ENCODE results near the gene PUSL1.

The PUSL1 gene

DNA sequence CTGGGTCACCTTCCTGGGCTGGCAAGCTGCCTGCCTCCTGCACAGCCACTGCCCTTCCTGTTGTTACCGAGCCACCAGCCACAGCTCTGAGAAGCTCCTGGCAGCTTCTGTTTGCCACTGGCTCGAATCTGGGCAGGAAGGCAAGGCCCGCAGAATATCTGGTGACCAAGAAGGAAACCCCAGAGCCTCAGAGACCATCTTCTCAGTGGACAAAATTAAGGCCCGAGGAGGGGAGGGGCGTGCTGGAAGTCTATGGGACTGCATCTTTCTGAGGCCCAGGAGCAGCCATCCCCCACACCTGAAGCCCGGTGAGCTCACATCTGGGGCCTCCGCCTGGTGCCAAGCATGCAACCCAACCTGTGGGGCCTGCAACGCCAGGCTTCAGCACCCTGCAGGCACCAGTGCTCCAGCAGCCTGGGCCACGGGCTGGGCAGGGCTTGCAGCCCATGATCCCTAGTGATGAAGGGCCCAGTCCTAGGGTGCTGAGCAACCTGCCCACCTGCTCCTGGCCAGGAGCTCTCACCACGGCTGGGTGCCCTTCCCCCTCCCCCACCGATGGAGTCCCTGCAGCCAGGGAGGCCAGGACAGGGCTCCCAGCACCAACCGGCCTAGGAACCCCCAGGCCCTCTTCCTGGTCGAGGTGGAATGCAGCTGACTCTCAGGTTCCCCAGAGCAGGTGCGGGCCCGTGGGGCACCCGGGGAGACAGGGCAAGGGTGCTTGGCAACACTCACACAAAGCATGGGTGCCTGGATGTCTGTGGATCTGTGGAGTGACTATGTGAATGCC lies 17.1 kb downstream of the PUSL1 start:
- no peak for DNase-seq

- DNase-seq: no peak
These were observed 17.7 kb downstream of the PUSL1 start for GRCh38 chr1:1326075-1326605.

GRCh38 chr1:1327291-1327690 lies 18.9 kb downstream of the PUSL1 start:
- DNase-seq: no peak

DNA sequence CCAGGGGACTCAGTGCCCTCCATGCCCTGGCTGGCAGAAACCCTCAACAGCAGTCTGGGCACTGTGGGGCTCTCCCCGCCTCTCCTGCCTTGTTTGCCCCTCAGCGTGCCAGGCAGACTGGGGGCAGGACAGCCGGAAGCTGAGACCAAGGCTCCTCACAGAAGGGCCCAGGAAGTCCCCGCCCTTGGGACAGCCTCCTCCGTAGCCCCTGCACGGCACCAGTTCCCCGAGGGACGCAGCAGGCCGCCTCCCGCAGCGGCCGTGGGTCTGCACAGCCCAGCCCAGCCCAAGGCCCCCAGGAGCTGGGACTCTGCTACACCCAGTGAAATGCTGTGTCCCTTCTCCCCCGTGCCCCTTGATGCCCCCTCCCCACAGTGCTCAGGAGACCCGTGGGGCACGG lies 19.9 kb downstream of the PUSL1 start:
- DNase-seq: no peak

GRCh38 chr1:1329304-1330210 lies 21.2 kb downstream of the PUSL1 start:
- no peak for DNase-seq

- DNase-seq: no peak
These were observed 22.1 kb downstream of the PUSL1 start for GRCh38 chr1:1330366-1331067.

DNA sequence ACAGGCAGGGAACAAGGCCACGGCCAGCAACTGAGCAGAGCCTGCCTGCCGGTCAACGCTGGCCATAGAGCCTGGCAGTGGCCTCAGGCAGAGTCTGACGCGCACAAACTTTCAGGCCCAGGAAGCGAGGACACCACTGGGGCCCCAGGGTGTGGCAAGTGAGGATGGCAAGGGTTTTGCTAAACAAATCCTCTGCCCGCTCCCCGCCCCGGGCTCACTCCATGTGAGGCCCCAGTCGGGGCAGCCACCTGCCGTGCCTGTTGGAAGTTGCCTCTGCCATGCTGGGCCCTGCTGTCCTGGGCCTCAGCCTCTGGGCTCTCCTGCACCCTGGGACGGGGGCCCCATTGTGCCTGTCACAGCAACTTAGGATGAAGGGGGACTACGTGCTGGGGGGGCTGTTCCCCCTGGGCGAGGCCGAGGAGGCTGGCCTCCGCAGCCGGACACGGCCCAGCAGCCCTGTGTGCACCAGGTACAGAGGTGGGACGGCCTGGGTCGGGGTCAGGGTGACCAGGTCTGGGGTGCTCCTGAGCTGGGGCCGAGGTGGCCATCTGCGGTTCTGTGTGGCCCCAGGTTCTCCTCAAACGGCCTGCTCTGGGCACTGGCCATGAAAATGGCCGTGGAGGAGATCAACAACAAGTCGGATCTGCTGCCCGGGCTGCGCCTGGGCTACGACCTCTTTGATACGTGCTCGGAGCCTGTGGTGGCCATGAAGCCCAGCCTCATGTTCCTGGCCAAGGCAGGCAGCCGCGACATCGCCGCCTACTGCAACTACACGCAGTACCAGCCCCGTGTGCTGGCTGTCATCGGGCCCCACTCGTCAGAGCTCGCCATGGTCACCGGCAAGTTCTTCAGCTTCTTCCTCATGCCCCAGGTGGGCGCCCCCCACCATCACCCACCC lies 22.9 kb downstream of the PUSL1 start, which contains the start of gene TAS1R3:
TAS1R3 (plus strand) TSS at position 213 of the 898 bp plus-strand sequence; CDS start at position 279, 66 bp downstream.
- no peak for DNase-seq

- no peak for DNase-seq
These were observed 23.8 kb downstream of the PUSL1 start for GRCh38 chr1:1332031-1332755.

DNA sequence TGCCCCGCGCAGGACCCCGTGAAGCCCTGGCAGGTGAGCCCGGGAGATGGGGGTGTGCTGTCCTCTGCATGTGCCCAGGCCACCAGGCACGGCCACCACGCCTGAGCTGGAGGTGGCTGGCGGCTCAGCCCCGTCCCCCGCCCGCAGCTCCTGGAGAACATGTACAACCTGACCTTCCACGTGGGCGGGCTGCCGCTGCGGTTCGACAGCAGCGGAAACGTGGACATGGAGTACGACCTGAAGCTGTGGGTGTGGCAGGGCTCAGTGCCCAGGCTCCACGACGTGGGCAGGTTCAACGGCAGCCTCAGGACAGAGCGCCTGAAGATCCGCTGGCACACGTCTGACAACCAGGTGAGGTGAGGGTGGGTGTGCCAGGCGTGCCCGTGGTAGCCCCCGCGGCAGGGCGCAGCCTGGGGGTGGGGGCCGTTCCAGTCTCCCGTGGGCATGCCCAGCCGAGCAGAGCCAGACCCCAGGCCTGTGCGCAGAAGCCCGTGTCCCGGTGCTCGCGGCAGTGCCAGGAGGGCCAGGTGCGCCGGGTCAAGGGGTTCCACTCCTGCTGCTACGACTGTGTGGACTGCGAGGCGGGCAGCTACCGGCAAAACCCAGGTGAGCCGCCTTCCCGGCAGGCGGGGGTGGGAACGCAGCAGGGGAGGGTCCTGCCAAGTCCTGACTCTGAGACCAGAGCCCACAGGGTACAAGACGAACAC lies 24.5 kb downstream of the PUSL1 start:
- no peak for DNase-seq

DNA sequence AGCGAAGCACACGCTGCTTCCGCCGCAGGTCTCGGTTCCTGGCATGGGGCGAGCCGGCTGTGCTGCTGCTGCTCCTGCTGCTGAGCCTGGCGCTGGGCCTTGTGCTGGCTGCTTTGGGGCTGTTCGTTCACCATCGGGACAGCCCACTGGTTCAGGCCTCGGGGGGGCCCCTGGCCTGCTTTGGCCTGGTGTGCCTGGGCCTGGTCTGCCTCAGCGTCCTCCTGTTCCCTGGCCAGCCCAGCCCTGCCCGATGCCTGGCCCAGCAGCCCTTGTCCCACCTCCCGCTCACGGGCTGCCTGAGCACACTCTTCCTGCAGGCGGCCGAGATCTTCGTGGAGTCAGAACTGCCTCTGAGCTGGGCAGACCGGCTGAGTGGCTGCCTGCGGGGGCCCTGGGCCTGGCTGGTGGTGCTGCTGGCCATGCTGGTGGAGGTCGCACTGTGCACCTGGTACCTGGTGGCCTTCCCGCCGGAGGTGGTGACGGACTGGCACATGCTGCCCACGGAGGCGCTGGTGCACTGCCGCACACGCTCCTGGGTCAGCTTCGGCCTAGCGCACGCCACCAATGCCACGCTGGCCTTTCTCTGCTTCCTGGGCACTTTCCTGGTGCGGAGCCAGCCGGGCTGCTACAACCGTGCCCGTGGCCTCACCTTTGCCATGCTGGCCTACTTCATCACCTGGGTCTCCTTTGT lies 25.3 kb downstream of the PUSL1 start:
- DNase-seq: no peak

DNA sequence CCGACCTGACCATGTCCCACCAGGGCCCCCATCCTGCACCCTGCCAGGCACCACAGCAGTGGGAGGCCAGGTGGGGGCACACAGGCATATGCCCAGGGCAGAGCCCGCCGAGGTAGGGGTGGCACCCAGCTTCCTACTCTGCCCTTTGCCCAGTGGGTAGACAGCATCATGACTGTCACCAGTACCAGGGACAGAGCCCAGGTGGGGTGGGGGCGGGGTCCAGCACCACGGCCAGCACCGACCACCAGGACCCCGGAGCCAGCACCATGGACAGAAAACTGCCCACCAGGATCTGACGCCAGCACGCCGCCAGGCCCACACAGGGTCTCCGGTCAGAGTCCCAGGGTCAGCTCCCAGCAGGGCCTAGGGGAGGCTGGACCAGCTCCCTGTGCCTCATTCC lies 26.4 kb downstream of the PUSL1 start:
- DNase-seq: no peak

GRCh38 chr1:1335283-1335682 lies 26.9 kb downstream of the PUSL1 start:
- no peak for DNase-seq

DNA sequence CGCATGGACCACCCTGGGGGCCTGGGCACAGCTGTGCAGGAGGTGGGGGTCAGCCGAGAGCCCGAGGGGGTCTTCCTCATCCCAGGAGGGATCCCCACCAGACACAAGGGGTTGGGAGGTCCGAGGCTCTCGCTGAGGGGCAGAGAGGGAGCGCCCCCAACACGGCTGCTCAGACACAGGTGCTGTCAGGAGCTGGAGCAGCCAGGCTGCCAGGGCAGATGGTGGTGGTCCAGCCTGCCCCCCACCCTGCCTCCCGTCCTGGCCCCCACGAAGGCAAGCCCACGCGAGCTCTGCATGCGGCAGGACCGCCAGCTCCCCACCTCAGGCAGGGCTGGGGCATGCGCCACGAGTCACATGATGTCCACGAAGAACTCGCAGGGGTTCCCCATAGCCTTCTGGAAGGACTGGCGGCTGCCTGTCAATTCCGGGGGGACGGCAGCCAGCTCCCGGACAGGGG lies 27.4 kb downstream of the PUSL1 start:
- no peak for DNase-seq

DNA sequence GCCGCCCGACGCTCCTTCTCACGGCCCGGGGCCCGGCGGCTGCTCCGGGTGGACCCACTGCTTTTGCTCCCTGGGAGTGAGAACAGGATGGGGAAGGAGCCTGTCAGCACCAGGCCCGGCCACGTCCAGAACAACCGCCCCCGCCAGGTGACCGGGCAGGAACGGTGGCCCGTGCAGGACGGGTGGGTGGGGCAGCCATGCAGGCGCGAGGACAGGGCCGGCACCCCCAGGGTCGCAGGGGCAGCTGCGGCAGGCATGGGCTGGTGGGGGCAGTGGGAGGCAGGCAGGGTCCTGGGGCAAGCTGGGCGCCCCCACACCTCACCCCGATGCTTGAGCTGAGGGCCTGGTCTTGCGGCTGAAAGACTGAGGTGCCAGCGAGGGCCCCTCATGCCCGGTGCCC lies 28.0 kb downstream of the PUSL1 start:
- DNase-seq: no peak

GRCh38 chr1:1336931-1337792 lies 28.8 kb downstream of the PUSL1 start:
- no peak for DNase-seq

DNA sequence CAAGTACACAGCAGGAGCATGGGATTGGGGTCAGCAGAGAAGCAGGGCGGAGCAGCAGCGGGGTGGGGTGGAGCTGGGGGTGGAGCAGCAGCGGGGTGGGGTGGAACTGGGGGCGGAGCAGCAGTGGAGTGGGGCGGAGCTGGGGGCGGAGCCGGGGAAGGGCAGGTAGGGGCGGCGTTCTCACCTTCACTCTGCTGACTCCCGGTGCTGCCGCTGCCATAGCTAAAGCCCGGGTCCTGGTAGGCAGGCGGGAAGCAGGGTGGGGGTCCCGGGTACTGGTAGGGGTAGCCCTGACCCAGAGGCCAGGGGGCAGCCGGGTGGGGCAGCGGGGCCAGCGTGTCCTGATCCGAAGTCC lies 29.4 kb downstream of the PUSL1 start:
- peak; percentile 49 for DNase-seq

DNA sequence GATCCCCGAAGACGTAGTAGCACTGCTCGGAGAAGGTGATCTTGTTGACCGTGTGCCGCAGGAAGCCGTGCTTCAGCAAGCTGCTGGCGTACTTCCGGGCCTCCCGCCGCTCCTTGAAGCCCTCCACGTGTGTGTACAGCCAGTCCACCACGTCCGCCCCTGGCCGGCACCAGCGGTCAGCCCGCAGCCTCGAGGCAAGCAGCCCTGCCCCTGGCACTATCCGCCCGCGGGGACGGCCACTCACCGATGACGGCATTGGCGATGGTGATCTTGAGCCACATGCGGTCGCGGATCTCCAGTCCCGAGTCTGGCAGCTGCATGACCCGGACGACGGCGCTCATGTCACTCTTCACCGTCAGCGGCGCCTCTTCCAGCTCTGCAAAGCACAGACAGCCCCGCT lies 29.9 kb downstream of the PUSL1 start:
- DNase-seq: no peak

DNA sequence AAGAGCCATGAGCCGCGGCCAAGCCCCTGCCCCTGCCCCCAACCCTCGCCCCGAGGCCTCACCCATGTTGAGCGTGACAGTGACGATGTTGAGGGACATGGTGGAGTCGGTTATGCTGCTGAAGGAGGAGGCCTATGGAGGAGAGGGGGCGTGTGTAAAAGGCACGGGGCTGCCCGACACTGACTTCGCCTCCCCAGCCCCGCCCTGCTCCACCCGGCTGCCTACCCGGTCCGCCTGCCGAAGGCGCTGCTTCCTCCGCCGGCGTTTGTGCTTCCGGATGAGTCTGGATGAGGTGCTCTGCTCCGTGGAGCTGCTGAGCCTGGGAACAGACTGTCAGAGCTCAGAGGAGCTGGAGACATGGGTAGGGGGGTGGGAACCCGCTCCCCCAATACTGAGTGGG lies 31.8 kb downstream of the PUSL1 start:
- DNase-seq: no peak
